IPS-20b (cell line): ENCODE results near the gene HNRNPD.
"Not testable (repeated sequence)": the region's sequence is repeated elsewhere in the genome, so short reads cannot be mapped to it uniquely, and the experiment has no call there.

Experiments
- H3K27ac ChIP-seq: one replicate; pipeline ENCODE4 v1.5.1; 2013; ENCODE audit warnings: low read length
- H3K27me3 ChIP-seq: 2 replicates; pipeline ENCODE4 v1.6.1; 2013; ENCODE audit warnings: mild to moderate bottlenecking, low read length, inconsistent platforms; ENCODE audit not compliant: insufficient read depth
- H3K36me3 ChIP-seq: 2 replicates; pipeline ENCODE4 v1.6.1; 2013; ENCODE audit warnings: low read depth, mild to moderate bottlenecking, inconsistent platforms, low read length, moderate library complexity; ENCODE audit not compliant: insufficient read depth
- H3K4me1 ChIP-seq: 2 replicates; pipeline ENCODE4 v1.6.1; 2013; ENCODE audit warnings: mild to moderate bottlenecking, control low read depth, inconsistent platforms, low read length, moderate library complexity; ENCODE audit not compliant: insufficient read depth
- H3K4me3 ChIP-seq: 2 replicates; pipeline ENCODE4 v1.5.1; 2013; ENCODE audit warnings: mild to moderate bottlenecking, low read length, inconsistent platforms
- H3K9ac ChIP-seq: 2 replicates; pipeline ENCODE4 v1.6.1; 2013; ENCODE audit warnings: low read depth, mild to moderate bottlenecking, inconsistent platforms, low read length, moderate library complexity
- H3K9me3 ChIP-seq: 2 replicates; pipeline ENCODE4 v1.6.1; 2013; ENCODE audit warnings: mild to moderate bottlenecking, low read depth, low read length, inconsistent platforms; ENCODE audit not compliant: insufficient read depth

Gene HNRNPD

GRCh38 chr4:82394896-82395295, 21.1 kb upstream of the HNRNPD start:
- Histone ChIP-seq H3K27ac (no peak overlapping the region), H3K4me3 (no peak overlapping the region), H3K9me3 (no peaks in the 10 kb centered on the region), H3K27me3 (no peaks in the 10 kb centered on the region), H3K9ac (no peak overlapping the region), H3K36me3 (no peaks in the 10 kb centered on the region), H3K4me1 (no peaks in the 10 kb centered on the region)

DNA sequence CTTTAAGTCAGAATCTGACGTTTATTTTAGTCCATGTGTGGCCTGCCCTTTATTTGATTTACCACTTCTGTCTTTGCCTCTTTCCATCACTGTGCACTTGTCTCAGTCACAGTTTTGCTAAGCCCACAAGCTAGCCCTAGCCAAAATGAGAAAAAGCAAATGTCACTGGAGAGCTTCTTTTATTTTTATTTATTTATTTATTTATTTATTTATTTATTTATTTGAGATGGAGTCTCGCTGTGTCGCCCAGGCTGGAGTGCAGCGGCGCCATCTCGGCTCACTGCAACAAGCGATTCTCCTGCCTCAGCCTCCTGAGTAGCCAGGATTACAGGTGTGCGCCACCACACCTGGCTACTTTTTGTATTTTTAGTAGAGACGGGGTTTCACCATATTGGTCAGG, 16.3 kb upstream of the HNRNPD start:
- H3K27me3 ChIP-seq, H3K4me1 ChIP-seq, H3K9ac ChIP-seq, H3K27ac ChIP-seq, H3K36me3 ChIP-seq, H3K4me3 ChIP-seq: not testable (repeated sequence)
- H3K9me3 ChIP-seq, result peaks cover 12% of the 10 kb centered on the region

- Histone ChIP-seq H3K9me3 (peaks cover 13% of the 10 kb centered on the region), H3K4me1 (no peaks in the 10 kb centered on the region), H3K9ac (no peak overlapping the region), H3K27ac (no peak overlapping the region), H3K4me3 (no peak overlapping the region), H3K27me3 (no peaks in the 10 kb centered on the region), H3K36me3 (no peaks in the 10 kb centered on the region)
These were observed 14.6 kb upstream of the HNRNPD start for GRCh38 chr4:82388405-82388804.

GRCh38 chr4:82386312-82386711, 12.5 kb upstream of the HNRNPD start:
- not testable (repeated sequence) for H3K4me3 ChIP-seq, H3K27me3 ChIP-seq

GRCh38 chr4:82382751-82383150, 9.0 kb upstream of the HNRNPD start:
- Histone ChIP-seq H3K9me3 (peaks cover 13% of the 10 kb centered on the region), H3K27me3 (no peaks in the 10 kb centered on the region), H3K4me3 (no peak overlapping the region), H3K4me1 (no peaks in the 10 kb centered on the region), H3K27ac (no peak overlapping the region), H3K36me3 (no peaks in the 10 kb centered on the region), H3K9ac (no peak overlapping the region)

More at GRCh38 chr4:82386312-82386711, 12.5 kb upstream of the HNRNPD start:
- H3K9ac ChIP-seq, H3K4me1 ChIP-seq, H3K36me3 ChIP-seq, H3K27ac ChIP-seq: not testable (repeated sequence)
- peaks cover 13% of the 10 kb centered on the region for H3K9me3 ChIP-seq

GRCh38 chr4:82381661-82382296, 8.0 kb upstream of the HNRNPD start:
- H3K9ac ChIP-seq, result no peak overlapping the region
- no peaks in the 10 kb centered on the region for H3K27me3 ChIP-seq
- H3K4me1 ChIP-seq, result no peaks in the 10 kb centered on the region
- H3K9me3 ChIP-seq, result peaks cover 13% of the 10 kb centered on the region
- no peak overlapping the region for H3K4me3 ChIP-seq
- no peaks in the 10 kb centered on the region for H3K36me3 ChIP-seq
- H3K27ac ChIP-seq, result no peak overlapping the region

DNA sequence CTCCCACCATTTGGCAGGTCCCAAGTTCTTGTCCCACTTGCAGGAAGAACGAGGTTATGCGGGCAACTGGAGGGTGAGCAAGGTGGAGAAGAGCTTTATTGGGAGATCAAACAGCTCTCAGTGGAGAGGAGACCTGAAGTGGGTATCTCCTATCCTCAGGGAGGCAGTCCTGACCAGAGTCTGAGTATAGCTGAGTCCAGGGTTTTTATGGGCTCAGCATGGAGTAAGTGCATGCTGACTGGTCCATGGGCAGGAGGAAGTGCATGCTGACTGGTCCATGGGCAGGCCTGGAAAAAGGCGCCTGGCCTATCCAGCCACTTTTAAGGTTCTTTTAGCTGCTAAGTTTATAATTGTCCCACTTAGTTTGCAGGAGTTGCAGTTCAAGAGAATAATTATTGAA, 7.4 kb upstream of the HNRNPD start:
- Histone ChIP-seq H3K27ac (no peak overlapping the region), H3K36me3 (peaks cover 4% of the 10 kb centered on the region; the same call in 1 of the 2 replicates), H3K4me1 (no peaks in the 10 kb centered on the region), H3K27me3 (no peaks in the 10 kb centered on the region), H3K4me3 (no peak overlapping the region), H3K9ac (no peak overlapping the region), H3K9me3 (peaks cover 13% of the 10 kb centered on the region)

GRCh38 chr4:82380831-82381230, 7.0 kb upstream of the HNRNPD start:
- Histone ChIP-seq H3K4me3 (no peak overlapping the region), H3K4me1 (no peaks in the 10 kb centered on the region), H3K36me3 (peaks cover 4% of the 10 kb centered on the region; the same call in 1 of the 2 replicates), H3K9ac (no peak overlapping the region), H3K9me3 (peaks cover 9% of the 10 kb centered on the region), H3K27me3 (no peaks in the 10 kb centered on the region), H3K27ac (no peak overlapping the region)

DNA sequence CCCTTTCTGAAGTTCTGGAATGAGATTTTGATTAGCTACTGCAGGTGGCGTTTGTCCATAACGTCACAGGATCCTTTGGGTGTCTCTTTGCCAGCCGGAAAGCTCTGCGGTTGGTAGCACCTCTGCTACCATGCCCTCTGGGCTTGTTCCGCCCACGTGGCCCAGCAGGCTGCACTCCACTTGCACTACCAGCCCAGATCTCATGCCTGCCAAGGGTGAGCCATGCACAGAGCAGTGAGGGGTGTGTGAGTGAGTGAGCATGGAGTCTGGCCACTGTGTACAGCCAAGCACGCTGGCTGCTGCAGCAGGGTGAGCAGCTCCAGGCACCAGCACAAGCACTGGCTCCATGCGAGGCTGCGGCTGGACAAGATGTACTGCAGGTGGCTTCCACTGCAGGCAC, 6.6 kb upstream of the HNRNPD start:
- H3K27me3 ChIP-seq, result no peaks in the 10 kb centered on the region
- no peak overlapping the region for H3K9ac ChIP-seq
- no peak overlapping the region for H3K4me3 ChIP-seq
- H3K9me3 ChIP-seq, result peaks cover 4% of the 10 kb centered on the region
- H3K36me3 ChIP-seq, result peaks cover 4% of the 10 kb centered on the region; the same call in 1 of the 2 replicates
- H3K4me1 ChIP-seq, result no peaks in the 10 kb centered on the region
- H3K27ac ChIP-seq, result no peak overlapping the region

DNA sequence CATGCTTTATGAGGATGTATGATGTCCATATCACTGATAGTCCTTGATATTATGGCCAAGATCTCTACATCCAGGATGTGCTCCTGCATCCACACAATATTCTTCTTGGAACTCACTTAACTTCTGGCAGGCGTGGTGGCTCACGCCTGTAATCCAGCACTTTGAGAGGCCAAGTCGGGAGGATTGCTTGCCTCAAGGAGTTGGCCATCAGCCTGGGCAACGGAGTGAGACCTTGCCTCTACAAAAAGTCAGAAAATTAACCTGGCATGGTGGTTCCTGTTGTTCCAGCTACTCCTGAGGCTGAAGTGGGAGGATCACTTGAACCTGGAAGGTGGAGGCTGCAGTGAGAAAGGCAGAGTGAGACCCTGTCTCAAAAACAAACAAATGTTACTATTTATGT, 2.3 kb upstream of the HNRNPD start:
- H3K4me3 ChIP-seq, result peak overlapping the region; percentile 100
- no peaks in the 10 kb centered on the region for H3K27me3 ChIP-seq
- H3K4me1 ChIP-seq, result no peaks in the 10 kb centered on the region
- H3K27ac ChIP-seq, result no peak overlapping the region
- H3K9ac ChIP-seq, result no peak overlapping the region
- H3K36me3 ChIP-seq, result peaks cover 23% of the 10 kb centered on the region
- H3K9me3 ChIP-seq, result no peaks in the 10 kb centered on the region

GRCh38 chr4:82373486-82373815, 340 bp downstream of the HNRNPD start:
- Histone ChIP-seq H3K9ac (peak overlapping the region; percentile 100), H3K27ac (peak overlapping the region; percentile 100), H3K4me1 (peaks cover 12% of the 10 kb centered on the region; the same call in 1 of the 2 replicates), H3K36me3 (peaks cover 50% of the 10 kb centered on the region), H3K27me3 (no peaks in the 10 kb centered on the region), H3K9me3 (no peaks in the 10 kb centered on the region), H3K4me3 (peak overlapping the region; percentile 100)

- Histone ChIP-seq H3K4me3 (peak overlapping the region; percentile 100), H3K9me3 (no peaks in the 10 kb centered on the region), H3K9ac (peak overlapping the region; percentile 100), H3K27ac (peak overlapping the region; percentile 100), H3K36me3 (peaks cover 56% of the 10 kb centered on the region), H3K4me1 (peaks cover 15% of the 10 kb centered on the region; the same call in 1 of the 2 replicates), H3K27me3 (no peaks in the 10 kb centered on the region)
These were observed 990 bp downstream of the HNRNPD start for GRCh38 chr4:82372517-82373485.
